Panc1 (cell line): Measurements from ENCODE around the gene TBC1D7.

Experiments
- TF ChIP-seq, protein P1 (sequence below): fragments of 450-650 bp; IDR thresholded peaks from 2 replicates; pipeline ENCODE4 v1.5.1; 2017; ENCODE audit warnings: mild to moderate bottlenecking
- TF ChIP-seq, protein P2 (sequence below), 2 experiments: IDR thresholded peaks; 2 replicates each; pipeline ENCODE4 v1.6.1; 2011 to 2012; ENCODE audit warnings: low read depth in 2 of 2, control low read depth in 1 of 2, low read length in 1 of 2, mild to moderate bottlenecking in 1 of 2, moderate library complexity in 1 of 2; ENCODE audit not compliant: insufficient read depth in 1 of 2

GRCh38 chr6:13365320-13365719 lies 37.0 kb upstream of the TBC1D7 start:
- TF ChIP-seq, protein P1, sequence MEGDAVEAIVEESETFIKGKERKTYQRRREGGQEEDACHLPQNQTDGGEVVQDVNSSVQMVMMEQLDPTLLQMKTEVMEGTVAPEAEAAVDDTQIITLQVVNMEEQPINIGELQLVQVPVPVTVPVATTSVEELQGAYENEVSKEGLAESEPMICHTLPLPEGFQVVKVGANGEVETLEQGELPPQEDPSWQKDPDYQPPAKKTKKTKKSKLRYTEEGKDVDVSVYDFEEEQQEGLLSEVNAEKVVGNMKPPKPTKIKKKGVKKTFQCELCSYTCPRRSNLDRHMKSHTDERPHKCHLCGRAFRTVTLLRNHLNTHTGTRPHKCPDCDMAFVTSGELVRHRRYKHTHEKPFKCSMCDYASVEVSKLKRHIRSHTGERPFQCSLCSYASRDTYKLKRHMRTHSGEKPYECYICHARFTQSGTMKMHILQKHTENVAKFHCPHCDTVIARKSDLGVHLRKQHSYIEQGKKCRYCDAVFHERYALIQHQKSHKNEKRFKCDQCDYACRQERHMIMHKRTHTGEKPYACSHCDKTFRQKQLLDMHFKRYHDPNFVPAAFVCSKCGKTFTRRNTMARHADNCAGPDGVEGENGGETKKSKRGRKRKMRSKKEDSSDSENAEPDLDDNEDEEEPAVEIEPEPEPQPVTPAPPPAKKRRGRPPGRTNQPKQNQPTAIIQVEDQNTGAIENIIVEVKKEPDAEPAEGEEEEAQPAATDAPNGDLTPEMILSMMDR = no peak
- TF ChIP-seq, protein P2, sequence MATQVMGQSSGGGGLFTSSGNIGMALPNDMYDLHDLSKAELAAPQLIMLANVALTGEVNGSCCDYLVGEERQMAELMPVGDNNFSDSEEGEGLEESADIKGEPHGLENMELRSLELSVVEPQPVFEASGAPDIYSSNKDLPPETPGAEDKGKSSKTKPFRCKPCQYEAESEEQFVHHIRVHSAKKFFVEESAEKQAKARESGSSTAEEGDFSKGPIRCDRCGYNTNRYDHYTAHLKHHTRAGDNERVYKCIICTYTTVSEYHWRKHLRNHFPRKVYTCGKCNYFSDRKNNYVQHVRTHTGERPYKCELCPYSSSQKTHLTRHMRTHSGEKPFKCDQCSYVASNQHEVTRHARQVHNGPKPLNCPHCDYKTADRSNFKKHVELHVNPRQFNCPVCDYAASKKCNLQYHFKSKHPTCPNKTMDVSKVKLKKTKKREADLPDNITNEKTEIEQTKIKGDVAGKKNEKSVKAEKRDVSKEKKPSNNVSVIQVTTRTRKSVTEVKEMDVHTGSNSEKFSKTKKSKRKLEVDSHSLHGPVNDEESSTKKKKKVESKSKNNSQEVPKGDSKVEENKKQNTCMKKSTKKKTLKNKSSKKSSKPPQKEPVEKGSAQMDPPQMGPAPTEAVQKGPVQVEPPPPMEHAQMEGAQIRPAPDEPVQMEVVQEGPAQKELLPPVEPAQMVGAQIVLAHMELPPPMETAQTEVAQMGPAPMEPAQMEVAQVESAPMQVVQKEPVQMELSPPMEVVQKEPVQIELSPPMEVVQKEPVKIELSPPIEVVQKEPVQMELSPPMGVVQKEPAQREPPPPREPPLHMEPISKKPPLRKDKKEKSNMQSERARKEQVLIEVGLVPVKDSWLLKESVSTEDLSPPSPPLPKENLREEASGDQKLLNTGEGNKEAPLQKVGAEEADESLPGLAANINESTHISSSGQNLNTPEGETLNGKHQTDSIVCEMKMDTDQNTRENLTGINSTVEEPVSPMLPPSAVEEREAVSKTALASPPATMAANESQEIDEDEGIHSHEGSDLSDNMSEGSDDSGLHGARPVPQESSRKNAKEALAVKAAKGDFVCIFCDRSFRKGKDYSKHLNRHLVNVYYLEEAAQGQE (IDR thresholded peaks at IDR 0.05; ENCODE audit: insufficient read depth in 1 of 2, low read depth in 2 of 2, low read length in 1 of 2) = no peak
